HUES48 (cell line): ENCODE data around the gene FDX2.

Experiments
- H3K27ac ChIP-seq: one replicate; pipeline ENCODE4 v1.7.0; 2013; ENCODE audit warnings: low read depth, low read length, inconsistent platforms
- H3K27me3 ChIP-seq: 2 replicates; pipeline ENCODE4 v1.6.1; 2013; ENCODE audit warnings: mild to moderate bottlenecking, low read length; ENCODE audit not compliant: control insufficient read depth, insufficient read depth
- H3K36me3 ChIP-seq: 2 replicates; pipeline ENCODE4 v1.6.1; 2013; ENCODE audit warnings: low read length; ENCODE audit not compliant: control insufficient read depth, insufficient read depth
- H3K4me1 ChIP-seq: 2 replicates; pipeline ENCODE4 v1.6.1; 2013; ENCODE audit warnings: mild to moderate bottlenecking, low read length; ENCODE audit not compliant: control insufficient read depth, insufficient read depth
- H3K4me3 ChIP-seq: 2 replicates; pipeline ENCODE4 v1.5.1; 2013; ENCODE audit warnings: mild to moderate bottlenecking, low read depth, low read length
- H3K9ac ChIP-seq: 2 replicates; pipeline ENCODE4 v1.6.1; 2013; ENCODE audit warnings: mild to moderate bottlenecking, low read depth, low read length, moderate library complexity
- H3K9me3 ChIP-seq: 2 replicates; pipeline ENCODE4 v1.6.1; 2013; ENCODE audit warnings: low read length; ENCODE audit not compliant: control insufficient read depth, insufficient read depth

FDX2 gene

GRCh38 chr19:10315335-10316214, at the start of gene FDX2:
Gene FDX2, minus strand, starts transcription at chr19:10316015. Its CDS starts 19 bp downstream, at chr19:10315996.
- Histone ChIP-seq H3K36me3 (peaks cover 49% of the 10 kb centered on the region), H3K4me3 (peak within 1 kb of the TSS; percentile 79), H3K4me1 (no peaks in the 10 kb centered on the region), H3K9ac (peak within 1 kb of the TSS; percentile 54), H3K27me3 (no peaks in the 10 kb centered on the region), H3K9me3 (no peaks in the 10 kb centered on the region), H3K27ac (peak within 1 kb of the TSS; percentile 85)

- H3K9ac ChIP-seq, result no peak overlapping the region
- no peak overlapping the region for H3K27ac ChIP-seq
- no peaks in the 10 kb centered on the region for H3K9me3 ChIP-seq
- H3K27me3 ChIP-seq, result no peaks in the 10 kb centered on the region
- H3K4me1 ChIP-seq, result no peaks in the 10 kb centered on the region
- H3K36me3 ChIP-seq, result peaks cover 54% of the 10 kb centered on the region
- H3K4me3 ChIP-seq, result no peak overlapping the region
Observed at GRCh38 chr19:10365518-10365917, 49.7 kb upstream of the FDX2 start.

DNA sequence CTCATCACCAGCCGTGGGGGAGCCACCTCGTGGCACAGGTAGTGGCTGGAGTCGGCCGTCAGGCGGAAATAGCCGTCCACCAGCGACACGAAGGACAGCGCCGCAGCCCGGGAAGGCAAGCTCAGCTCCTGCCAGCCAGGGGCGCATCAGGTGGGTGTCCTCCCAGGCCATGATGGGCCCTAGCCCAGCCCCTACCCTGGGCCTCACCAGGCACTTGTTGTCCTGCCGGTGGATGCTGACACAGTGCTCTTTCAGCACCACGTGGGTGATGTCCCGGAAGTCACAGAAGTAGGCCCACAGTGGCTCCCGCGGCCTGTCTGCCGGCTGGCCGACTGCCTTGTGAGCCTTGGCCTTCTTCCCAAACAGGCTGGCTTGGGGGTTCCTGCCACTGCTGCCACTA, 48.8 kb upstream of the FDX2 start:
- H3K4me3 ChIP-seq, result no peak overlapping the region
- no peaks in the 10 kb centered on the region for H3K4me1 ChIP-seq
- H3K27ac ChIP-seq, result no peak overlapping the region
- H3K27me3 ChIP-seq, result no peaks in the 10 kb centered on the region
- no peaks in the 10 kb centered on the region for H3K9me3 ChIP-seq
- peaks cover 54% of the 10 kb centered on the region for H3K36me3 ChIP-seq
- no peak overlapping the region for H3K9ac ChIP-seq

GRCh38 chr19:10363789-10364281, 48.0 kb upstream of the FDX2 start:
- H3K4me1 ChIP-seq, result no peaks in the 10 kb centered on the region
- peaks cover 57% of the 10 kb centered on the region for H3K36me3 ChIP-seq
- H3K9me3 ChIP-seq, result no peaks in the 10 kb centered on the region
- H3K9ac ChIP-seq, result no peak overlapping the region
- no peaks in the 10 kb centered on the region for H3K27me3 ChIP-seq
- H3K27ac ChIP-seq, result no peak overlapping the region
- no peak overlapping the region for H3K4me3 ChIP-seq

GRCh38 chr19:10362259-10362658, 46.4 kb upstream of the FDX2 start:
- Histone ChIP-seq H3K4me3 (no peak overlapping the region), H3K4me1 (no peaks in the 10 kb centered on the region), H3K27me3 (no peaks in the 10 kb centered on the region), H3K36me3 (peaks cover 61% of the 10 kb centered on the region), H3K27ac (no peak overlapping the region), H3K9me3 (no peaks in the 10 kb centered on the region), H3K9ac (no peak overlapping the region)

GRCh38 chr19:10361569-10362011, 45.8 kb upstream of the FDX2 start:
- H3K27me3 ChIP-seq, result no peaks in the 10 kb centered on the region
- H3K4me3 ChIP-seq, result no peak overlapping the region
- H3K27ac ChIP-seq, result no peak overlapping the region
- peaks cover 59% of the 10 kb centered on the region for H3K36me3 ChIP-seq
- H3K4me1 ChIP-seq, result no peaks in the 10 kb centered on the region
- H3K9me3 ChIP-seq, result no peaks in the 10 kb centered on the region
- no peak overlapping the region for H3K9ac ChIP-seq

DNA sequence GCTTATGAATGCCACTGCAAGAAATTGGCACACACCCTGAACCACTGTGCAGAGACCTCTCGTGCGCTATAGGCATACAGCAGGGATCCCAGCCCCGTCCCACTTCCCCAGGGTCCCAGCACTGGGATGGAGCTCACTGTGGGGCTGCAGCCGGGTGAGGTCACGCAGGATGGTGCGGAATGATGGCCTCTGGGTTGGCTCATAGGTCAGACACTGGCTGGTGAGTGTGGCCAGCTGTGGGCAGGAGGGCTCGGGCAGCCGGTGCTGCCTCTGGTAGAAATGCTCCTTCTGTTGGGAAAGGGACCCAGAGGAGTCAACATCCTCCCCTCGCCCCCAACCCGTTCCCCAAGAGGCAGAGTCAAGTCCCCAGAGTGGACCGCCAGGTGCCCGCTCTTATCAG, 40.6 kb upstream of the FDX2 start:
- no peaks in the 10 kb centered on the region for H3K4me1 ChIP-seq
- H3K27ac ChIP-seq, result no peak overlapping the region
- no peaks in the 10 kb centered on the region for H3K27me3 ChIP-seq
- no peak overlapping the region for H3K4me3 ChIP-seq
- no peaks in the 10 kb centered on the region for H3K9me3 ChIP-seq
- H3K9ac ChIP-seq, result no peak overlapping the region
- peaks cover 23% of the 10 kb centered on the region for H3K36me3 ChIP-seq

DNA sequence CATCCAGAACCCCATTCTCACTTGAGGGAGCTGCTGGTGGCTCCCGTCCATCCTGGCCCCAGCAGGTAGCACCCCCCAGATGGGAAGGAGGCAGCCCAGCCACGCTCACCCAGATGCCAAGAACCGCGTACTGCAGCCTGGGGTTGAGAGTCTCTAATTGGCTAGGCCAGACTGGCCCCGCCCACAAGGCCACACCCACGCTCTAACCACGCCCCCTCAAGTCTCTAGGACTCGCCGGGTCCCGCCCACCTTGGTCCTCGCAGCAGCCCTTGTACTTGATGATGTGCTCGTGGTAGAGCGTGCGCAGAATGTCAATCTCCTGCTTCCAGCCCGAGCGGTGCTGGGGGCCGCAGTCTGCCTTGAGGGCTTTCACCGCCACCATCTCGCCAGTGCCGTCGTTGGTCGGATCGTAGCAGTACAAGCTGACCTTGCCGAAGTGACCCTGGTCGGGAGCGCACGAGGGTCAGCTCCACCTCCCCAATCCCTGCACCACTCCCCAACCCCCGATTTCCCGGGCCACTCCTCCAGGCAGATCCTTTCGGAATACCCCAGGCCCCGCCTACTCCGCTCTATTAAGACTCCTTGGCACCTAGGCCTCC, 38.1 kb upstream of the FDX2 start:
- peaks cover 26% of the 10 kb centered on the region for H3K36me3 ChIP-seq
- no peaks in the 10 kb centered on the region for H3K27me3 ChIP-seq
- no peak overlapping the region for H3K9ac ChIP-seq
- no peaks in the 10 kb centered on the region for H3K4me1 ChIP-seq
- H3K4me3 ChIP-seq, result peak overlapping the region; percentile 75
- H3K9me3 ChIP-seq, result no peaks in the 10 kb centered on the region
- H3K27ac ChIP-seq, result peak overlapping the region; percentile 72

DNA sequence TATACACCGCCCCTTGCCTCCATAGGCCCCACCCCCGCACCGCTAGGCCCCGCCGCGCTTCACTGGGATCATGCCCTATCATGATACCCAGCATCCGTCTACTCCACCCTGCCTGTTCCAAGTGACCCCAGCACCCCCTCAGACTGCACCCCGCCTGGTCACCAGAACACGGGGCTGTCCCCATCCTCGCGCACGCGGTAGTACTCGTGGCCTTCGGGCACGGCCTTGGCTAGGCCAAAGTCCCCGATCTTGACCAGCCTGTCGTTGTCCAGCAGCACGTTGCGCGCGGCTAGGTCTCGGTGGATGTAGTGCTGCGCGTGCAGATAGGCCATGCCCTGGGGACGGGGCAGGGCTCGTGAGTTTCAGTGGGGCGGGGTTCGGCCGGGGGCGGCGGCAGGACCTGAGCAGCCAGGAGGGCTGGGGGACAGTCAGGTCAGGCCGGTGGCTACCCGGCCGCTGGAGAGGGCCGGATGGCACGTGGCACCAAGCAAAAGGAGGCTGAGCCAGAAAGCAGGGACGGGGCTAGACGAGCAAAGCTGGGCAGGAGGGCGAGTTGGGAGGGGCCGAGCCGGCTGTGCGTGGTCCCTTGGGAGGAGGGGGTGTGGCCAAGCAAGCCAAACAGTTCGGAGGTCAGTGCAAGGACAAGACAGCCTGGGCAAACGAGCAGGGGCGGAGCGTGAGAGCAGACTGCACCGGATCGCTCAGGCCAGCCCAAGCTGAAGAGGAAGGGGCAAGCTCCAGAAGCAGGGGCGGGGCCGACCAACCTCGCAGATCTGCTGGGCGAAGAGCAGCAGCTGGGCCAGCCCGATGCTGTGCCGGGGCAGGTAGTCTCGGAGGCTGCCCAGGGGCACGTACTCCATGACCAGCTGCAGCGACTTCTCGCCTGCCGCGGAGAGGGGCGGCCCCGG, 37.2 kb upstream of the FDX2 start:
- Histone ChIP-seq H3K9me3 (no peaks in the 10 kb centered on the region), H3K4me3 (peak overlapping the region; percentile 75), H3K27ac (peak overlapping the region; percentile 72), H3K9ac (peak overlapping the region; percentile 67), H3K27me3 (no peaks in the 10 kb centered on the region), H3K4me1 (no peaks in the 10 kb centered on the region), H3K36me3 (peaks cover 21% of the 10 kb centered on the region)

DNA sequence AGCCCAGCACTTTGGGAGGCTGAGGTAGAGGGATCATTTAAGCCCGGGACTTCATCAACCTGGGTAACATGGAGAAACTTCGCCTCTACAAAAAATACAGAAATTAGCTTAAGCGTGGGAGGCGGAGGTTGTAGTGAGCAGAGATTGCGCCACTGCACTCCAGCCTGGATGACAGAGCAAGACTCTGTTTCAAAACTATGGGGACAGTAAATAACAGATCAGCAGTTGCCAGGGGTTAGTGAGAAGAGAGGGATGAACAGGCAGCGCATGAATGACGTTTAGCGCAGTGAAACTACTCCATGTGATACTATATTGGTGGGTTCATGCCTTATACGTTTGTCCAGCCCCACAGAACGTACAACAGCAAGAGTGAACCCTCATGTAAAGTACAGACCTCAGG, 30.7 kb upstream of the FDX2 start:
- H3K27ac ChIP-seq, result no peak overlapping the region
- no peak overlapping the region for H3K4me3 ChIP-seq
- H3K9me3 ChIP-seq, result no peaks in the 10 kb centered on the region
- H3K27me3 ChIP-seq, result no peaks in the 10 kb centered on the region
- H3K9ac ChIP-seq, result no peak overlapping the region
- peaks cover 10% of the 10 kb centered on the region for H3K36me3 ChIP-seq
- no peaks in the 10 kb centered on the region for H3K4me1 ChIP-seq
